GM12878 (cell line): ENCODE results near the gene KLHL15. TPM values are rescaled to one million over a fixed set of nuclear protein-coding genes. Genes with fewer than 3 reads are reported as not detected.

ENCODE experiments used
- ATAC-seq: fragments of 200-7000 bp; cut with Tn5 transposase; 3 replicates; pipeline ENCODE4 v1.9.1; 2020; ENCODE audit warnings: mild to moderate bottlenecking, moderate library complexity
- BruUV-seq: library from RNA; stranded (reverse); fragments of 400-500 nt; replicated peaks from 2 replicates; lab custom pipeline; 2021; lab: Mats Ljungman, UMichigan
- CTCF ChIA-PET: fragments of 300-600 bp; sonication (Branson Sonifier 250); formaldehyde crosslinking; extraction: SDS; loops from one replicate; lab custom pipeline; 2021; ENCODE audit warnings: inconsistent platforms; lab: Yijun Ruan, JAX
- POLR2A ChIA-PET: fragments of 350-600 bp; formaldehyde crosslinking; extraction: SDS; loops from one replicate; lab custom pipeline; 2021; ENCODE audit warnings: inconsistent platforms; lab: Charles Lee
- RAD21 ChIA-PET: fragments of 300-600 bp; sonication (Branson Sonifier 250); formaldehyde crosslinking; loops from one replicate; lab custom pipeline; 2023; ENCODE audit warnings: antibody characterized with exemption; ENCODE audit not compliant: unreplicated experiment; lab: Charles Lee
- SMC1A ChIA-PET: fragments of 300-600 bp; sonication (Branson Sonifier 250); formaldehyde crosslinking; loops from one replicate; lab custom pipeline; 2023; ENCODE audit not compliant: unreplicated experiment, uncharacterized antibody; lab: Charles Lee
- DNase-seq: peaks from one replicate; pipeline ENCODE4 v3.0.0-alpha.2; 2011; ENCODE audit warnings: low read depth, low spot score
- FAIRE-seq: peaks from 3 replicates; lab custom pipeline; 2011; peaks lifted over from hg19 to GRCh38; lab: Jason Lieb, UNC
- H2AFZ ChIP-seq: 2 replicates; pipeline ENCODE4 v1.6.0; 2011; ENCODE audit warnings: low read depth, low read length, control low read depth; ENCODE audit not compliant: control insufficient read depth
- H3K27ac ChIP-seq: 2 replicates; pipeline ENCODE4 v1.5.1; 2011; ENCODE audit warnings: control low read depth; ENCODE audit not compliant: control insufficient read depth, insufficient read depth
- H3K27me3 ChIP-seq, 2 experiments: replicated peaks in 1 of 2; 2 replicates each; pipeline versions ENCODE4 v1.6.0 to v1.6.1; 2011; ENCODE audit warnings: low read length in 1 of 2; ENCODE audit not compliant: control insufficient read depth in 2 of 2, insufficient read depth in 2 of 2
- H3K36me3 ChIP-seq, 2 experiments: 2 replicates each; pipeline ENCODE4 v1.5.1; 2011; ENCODE audit warnings: low read length in 1 of 2; ENCODE audit not compliant: control insufficient read depth in 2 of 2, insufficient read depth in 2 of 2
- H3K4me1 ChIP-seq: 2 replicates; pipeline ENCODE4 v1.6.1; 2011; ENCODE audit warnings: mild to moderate bottlenecking, low read length, moderate library complexity, mixed read lengths; ENCODE audit not compliant: control insufficient read depth, insufficient read depth
- H3K4me2 ChIP-seq: 2 replicates; pipeline ENCODE4 v1.6.0; 2011; ENCODE audit warnings: control low read depth; ENCODE audit not compliant: control insufficient read depth, insufficient read depth
- H3K4me3 ChIP-seq: fragments of 200-600 bp; sonication (generic); 2 replicates; pipeline ENCODE4 v1.5.1; 2016
- H3K79me2 ChIP-seq: 2 replicates; pipeline ENCODE4 v1.6.0; 2011; ENCODE audit warnings: low read length; ENCODE audit not compliant: control insufficient read depth, insufficient read depth
- H3K9ac ChIP-seq: 2 replicates; pipeline ENCODE4 v1.8.0; 2011; ENCODE audit warnings: low read length, control low read depth, mixed read lengths; ENCODE audit not compliant: control insufficient read depth, insufficient read depth
- H3K9me3 ChIP-seq: replicated peaks from 3 replicates; pipeline ENCODE4 v1.5.1; 2011; ENCODE audit warnings: mild to moderate bottlenecking, low read length; ENCODE audit not compliant: control insufficient read depth, insufficient read depth
- H4K20me1 ChIP-seq: 2 replicates; pipeline ENCODE4 v1.6.0; 2011; ENCODE audit not compliant: control insufficient read depth, insufficient read depth
- ATF2 ChIP-seq: IDR thresholded peaks from 2 replicates; pipeline ENCODE4 v1.6.1; 2012; ENCODE audit warnings: low read length, inconsistent platforms
- CHD4 ChIP-seq: fragments of 200-600 bp; sonication (generic); IDR thresholded peaks from 2 replicates; pipeline ENCODE4 v1.6.1; 2016; ENCODE audit warnings: mild to moderate bottlenecking
- KAT2A ChIP-seq: conservative IDR thresholded peaks from 2 replicates; pipeline ENCODE4 v1.6.1; 2011; ENCODE audit warnings: low read depth, low read length; ENCODE audit not compliant: control insufficient read depth
- MEF2A ChIP-seq: IDR thresholded peaks from 2 replicates; pipeline ENCODE4 v1.6.1; 2011; ENCODE audit warnings: low read depth, mild to moderate bottlenecking, low read length, moderate library complexity; ENCODE audit not compliant: insufficient read depth
- NFXL1 ChIP-seq: fragments of 450-650 bp; IDR thresholded peaks from 2 replicates; pipeline ENCODE4 v1.6.1; 2017; ENCODE audit warnings: antibody characterized with exemption, mild to moderate bottlenecking, borderline replicate concordance
- NRF1 ChIP-seq: conservative IDR thresholded peaks from 2 replicates; pipeline ENCODE4 v1.6.1; 2011; ENCODE audit warnings: mild to moderate bottlenecking, low read depth, low read length, improper control_type of control experiment
- PBX3 ChIP-seq: IDR thresholded peaks from 2 replicates; pipeline ENCODE4 v1.6.1; 2011; ENCODE audit warnings: mild to moderate bottlenecking, low read depth, low read length, moderate library complexity; ENCODE audit not compliant: insufficient replicate concordance
- RBBP5 ChIP-seq: fragments of 200-600 bp; sonication (generic); conservative IDR thresholded peaks from 2 replicates; pipeline ENCODE4 v1.6.1; 2016
- RELB ChIP-seq: fragments of 450-650 bp; IDR thresholded peaks from 2 replicates; pipeline ENCODE4 v1.6.1; 2017; ENCODE audit warnings: low read depth, mild to moderate bottlenecking, moderate library complexity
- SPI1 ChIP-seq: IDR thresholded peaks from 2 replicates; pipeline ENCODE4 v1.6.1; 2011; ENCODE audit warnings: low read depth, mild to moderate bottlenecking, low read length, moderate library complexity, borderline replicate concordance; ENCODE audit not compliant: insufficient read depth
- USF2 ChIP-seq: IDR thresholded peaks from 2 replicates; pipeline ENCODE4 v1.6.1; 2011; ENCODE audit warnings: low read depth, low read length, improper control_type of control experiment, borderline replicate concordance
- ZNF592 ChIP-seq: fragments of 450-650 bp; IDR thresholded peaks from 2 replicates; pipeline ENCODE4 v1.6.1; 2017; ENCODE audit warnings: mild to moderate bottlenecking, moderate library complexity
- ZNF622 ChIP-seq: fragments of 450-650 bp; IDR thresholded peaks from 2 replicates; pipeline ENCODE4 v1.6.1; 2017; ENCODE audit warnings: mild to moderate bottlenecking, inconsistent platforms
- WGBS: methylation state at CpG from one replicate; pipeline ENCODE4 v1.1.6; 2016; ENCODE audit warnings: low lambda C conversion rate; ENCODE audit not compliant: insufficient replicate concordance, insufficient coverage; ENCODE audit errors: missing lambda C conversion rate; 5-methylcytosine and 5-hydroxymethylcytosine counted together
- in situ Hi-C: fragments of 300-500 bp; cut with MboI; formaldehyde crosslinking; loops from 9 replicates; pipeline ENCODE4 v1.14.3; 2018; ENCODE audit warnings: mixed read lengths
- intact Hi-C: fragments of 100-400 bp; cut with micrococcal nuclease; formaldehyde crosslinking; loops from one replicate; pipeline ENCODE4 v1.14.2; 2022; ENCODE audit not compliant: unreplicated experiment
- polyA plus RNA-seq, 11 experiments: library from polyadenylated mRNA; depleted of rRNA in 4 of 11; unstranded in 6 of 11; stranded (reverse) in 5 of 11; fragments of >200 nt; fragmentation: Nextera tagmentation in 4 of 11; fragmentation: Illumina TruSeq in 1 of 11; extraction: Ambion mirVana in 4 of 11; extraction: Trizol in 1 of 11; gene quantifications; 1 replicate in 1 of 11; 2 replicates in 10 of 11; pipeline versions ENCODE4 v1.2.1 to v1.2.3, GENCODE V29; 2011 to 2016; ENCODE audit warnings: inconsistent platforms in 2 of 11, missing spikeins in 2 of 11, low read depth in 1 of 11
- total RNA-seq, 4 experiments: library from RNA; depleted of rRNA in 3 of 4; stranded (reverse); fragments of >200 nt in 3 of 4; fragmentation: Illumina TruSeq in 1 of 4; extraction: Trizol in 1 of 4; gene quantifications; 2 replicates each; pipeline versions ENCODE4 v1.2.1 to v1.2.3, GENCODE V29; 2013 to 2021

Gene KLHL15
- total and polyA plus RNA-seq, 10 of the 15 experiments (the other 5 are each of a cell fraction or from before 2014, with no cell fraction given) = 1.4 to 7.0 (median 3.7) TPM

- TF ChIP-seq CHD4 (no peak), ATF2 (no peak), RELB (no peak)
These were observed 47.0 kb downstream of the KLHL15 start (continued) for GRCh38 chrX:23980011-23980441.

GRCh38 chrX:23978491-23978890 lies 48.5 kb downstream of the KLHL15 start:
- Histone ChIP-seq H3K4me2 (no peak overlapping the region), H4K20me1 (no peaks in the 10 kb centered on the region; the same call in 1 of the 2 replicates), H3K36me3 (no peaks in the 10 kb centered on the region), H3K27me3 (no peaks in the 10 kb centered on the region), H3K4me3 (no peak overlapping the region), H3K9ac (no peak overlapping the region), H3K27ac (no peak overlapping the region), H3K4me1 (no peaks in the 10 kb centered on the region), H2AFZ (no peak overlapping the region), H3K79me2 (no peaks in the 10 kb centered on the region), H3K9me3 (no peaks in the 10 kb centered on the region)
- DNase-seq (no peak), FAIRE-seq (no peak), ATAC-seq (no peak)
- BruUV-seq = no TSS peak
- in situ Hi-C loops (no loop called here), intact Hi-C loops (no loop called here)
- WGBS = 78% methylated on average over 4 of the region's 4 CpGs
- RAD21 ChIA-PET = no interaction called here
- POLR2A ChIA-PET = no interaction called here
- CTCF ChIA-PET = interaction anchor here (1.1 kb wide), 1 partner anchor 33 kb away, joined by 3 read pairs; no protein-coding TSS in a partner anchor
- SMC1A ChIA-PET = interaction anchor here (0.7 kb wide), 1 partner anchor 76 kb away, joined by 3 read pairs; the partner anchor contains the start of gene EIF2S3
- TF ChIP-seq KAT2A (no peak), ZNF592 (no peak), USF2 (no peak), RBBP5 (no peak), ZNF622 (no peak), NFXL1 (no peak), NRF1 (no peak), SPI1 (no peak), PBX3 (no peak), MEF2A (no peak)
